ENCODE measurements around the gene SRGAP3.

GRCh38 chr3:9141928-9142289 lies 107.5 kb downstream of the SRGAP3 start:
- TF ChIP-seq CTCF (conservative IDR thresholded peaks at IDR 0.05) (no peak), ZFX (IDR thresholded peaks at IDR 0.05) (no peak)

All from C4-2B (cell line).